T-helper 2 cell (primary cell): ENCODE measurements around the gene IGSF3.
"Not testable (repeated sequence)": the region's sequence is repeated elsewhere in the genome, so short reads cannot be mapped to it uniquely, and the experiment has no call there.

ENCODE experiments used
- DNase-seq, 5 experiments: peaks; one replicate each; pipeline versions ENCODE4 v3.0.0 to v3.0.0-alpha.2; 2012 to 2022

Gene IGSF3

GRCh38 chr1:116595065-116595840, 72.3 kb downstream of the IGSF3 start:
- DNase-seq: not testable (repeated sequence)

- DNase-seq: not testable (repeated sequence)
Measured at GRCh38 chr1:116593977-116594376, 73.6 kb downstream of the IGSF3 start.

GRCh38 chr1:116593401-116593800, 74.1 kb downstream of the IGSF3 start:
- DNase-seq: not testable (repeated sequence)

GRCh38 chr1:116591951-116592605, 75.5 kb downstream of the IGSF3 start:
- not testable (repeated sequence) for DNase-seq

- not testable (repeated sequence) for DNase-seq
Measured at GRCh38 chr1:116591006-116591950, 76.3 kb downstream of the IGSF3 start.

- not testable (repeated sequence) for DNase-seq
Measured at GRCh38 chr1:116590359-116591005, 77.1 kb downstream of the IGSF3 start.

GRCh38 chr1:116589101-116589735, 78.3 kb downstream of the IGSF3 start:
- not testable (repeated sequence) for DNase-seq

- no peak for DNase-seq
Measured at GRCh38 chr1:116587501-116588227, 79.9 kb downstream of the IGSF3 start.

GRCh38 chr1:116586741-116587143, 80.8 kb downstream of the IGSF3 start:
- no peak for DNase-seq

GRCh38 chr1:116585886-116586285, 81.6 kb downstream of the IGSF3 start:
- no peak for DNase-seq

GRCh38 chr1:116581323-116581885, 86.1 kb downstream of the IGSF3 start:
- DNase-seq: no peak

- DNase-seq: no peak
Measured at GRCh38 chr1:116580446-116581322, 86.8 kb downstream of the IGSF3 start.

GRCh38 chr1:116579259-116579875, 88.2 kb downstream of the IGSF3 start:
- no peak for DNase-seq

- no peak for DNase-seq
Measured at GRCh38 chr1:116578581-116578980, 89.0 kb downstream of the IGSF3 start.

GRCh38 chr1:116577759-116578314, 89.7 kb downstream of the IGSF3 start:
- no peak for DNase-seq

- peak in 4 of 5 experiments; percentile 25 to 70 (median 33) for DNase-seq
Measured at GRCh38 chr1:116574581-116575291, 92.8 kb downstream of the IGSF3 start.

GRCh38 chr1:116573431-116574095, 94.0 kb downstream of the IGSF3 start:
- no peak for DNase-seq
